GM19099 (cell line): ENCODE measurements around the gene LETMD1.
A peak's percentile ranks its signal among the peaks of the same experiment; 100 is the strongest.

ENCODE experiments used
- POLR2A ChIP-seq: IDR thresholded peaks from 3 replicates; pipeline ENCODE4 v1.6.1; 2011; ENCODE audit warnings: low read depth; ENCODE audit not compliant: insufficient read length; ENCODE audit errors: extremely low read depth

The LETMD1 gene

DNA sequence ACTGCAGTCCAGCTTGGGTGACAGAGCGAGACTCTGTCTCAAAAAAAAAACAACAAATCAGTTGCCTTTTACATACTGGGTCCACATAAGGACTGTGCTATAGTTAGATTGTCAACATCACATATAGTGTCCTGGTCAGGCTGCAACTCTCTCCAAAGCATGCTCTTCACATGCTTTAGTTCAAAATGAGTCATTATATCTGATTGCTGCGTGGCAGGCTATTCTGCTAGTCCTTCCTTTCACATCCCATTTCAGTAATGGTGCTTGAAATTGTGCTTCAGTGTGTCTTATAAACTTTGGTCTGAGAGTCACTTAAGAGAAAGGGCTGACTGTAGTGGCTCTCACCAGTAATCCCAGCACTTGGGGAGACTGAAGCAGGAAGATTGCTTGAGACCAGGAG, 6.9 kb downstream of the LETMD1 start:
- TF ChIP-seq POLR2A, result no peak

DNA sequence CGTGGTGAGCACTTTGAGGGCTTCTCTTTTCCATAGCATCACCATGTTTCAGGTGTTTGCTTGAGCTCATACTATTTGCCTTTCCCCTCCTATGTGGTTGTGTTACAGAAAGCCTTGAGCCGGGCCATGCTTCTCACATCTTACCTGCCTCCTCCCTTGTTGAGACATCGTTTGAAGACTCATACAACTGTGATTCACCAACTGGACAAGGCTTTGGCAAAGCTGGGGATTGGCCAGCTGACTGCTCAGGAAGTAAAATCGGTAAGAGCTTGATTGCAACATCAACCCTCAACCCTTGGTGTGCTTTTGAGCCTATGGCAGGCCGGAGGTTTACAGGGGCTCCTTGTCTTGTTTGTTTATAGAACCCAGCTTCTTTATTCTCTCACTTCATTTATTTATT, 8.1 kb downstream of the LETMD1 start:
- TF ChIP-seq POLR2A, result no peak

DNA sequence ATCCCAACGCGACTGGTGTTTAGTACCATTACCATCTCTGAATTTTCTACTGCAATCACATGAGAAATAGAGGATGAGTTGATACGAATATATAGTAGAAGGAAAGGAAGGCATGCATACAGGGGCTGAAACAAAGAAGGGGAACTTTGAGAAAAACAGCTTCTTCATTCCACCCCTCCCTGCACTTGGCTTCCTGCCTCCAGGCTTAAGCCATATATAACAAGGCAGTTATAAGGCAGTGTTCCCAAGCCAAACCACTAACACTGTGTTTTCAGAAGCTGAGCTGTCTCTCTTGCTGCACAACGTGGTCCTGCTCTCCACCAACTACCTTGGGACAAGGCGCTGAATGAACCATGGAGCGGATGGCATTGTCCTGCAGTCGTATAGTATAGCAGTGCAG, 11.0 kb downstream of the LETMD1 start:
- TF ChIP-seq POLR2A, result no peak

DNA sequence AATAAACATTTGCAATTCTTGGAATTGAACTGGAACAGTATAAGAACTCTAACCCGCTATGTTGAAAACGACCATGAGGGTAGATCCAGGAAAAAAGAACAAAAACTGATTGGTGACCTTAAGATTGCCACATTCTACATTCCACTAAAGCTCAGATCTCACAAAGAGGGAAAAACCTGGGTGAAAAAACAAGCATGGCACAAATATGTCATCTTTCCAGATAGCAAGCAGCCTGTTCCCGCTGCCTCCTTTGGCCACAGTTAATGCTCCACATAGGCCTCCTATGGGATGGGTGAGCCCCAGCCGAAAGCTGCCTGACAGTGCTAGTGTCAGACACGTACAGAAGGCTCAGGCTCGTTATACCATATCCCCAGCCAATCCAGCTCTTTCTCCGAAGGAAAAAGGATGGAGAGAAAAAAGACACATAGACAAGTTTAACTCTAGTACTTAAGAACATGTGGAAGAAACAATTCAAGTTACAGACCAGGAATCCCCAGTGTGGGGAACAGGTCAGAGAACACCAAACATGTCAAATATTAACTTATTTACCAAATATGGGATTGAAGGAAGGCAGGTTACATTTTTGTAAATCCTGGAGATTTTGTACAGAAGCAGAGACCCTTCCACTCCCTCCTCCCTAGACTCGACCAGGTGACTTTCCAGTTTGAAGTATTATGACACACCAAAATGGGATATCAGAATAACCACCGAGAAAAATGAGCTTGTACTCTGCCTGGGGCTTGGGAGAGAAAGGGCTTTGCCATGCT, 14.7 kb downstream of the LETMD1 start:
- peak; percentile 12 for TF ChIP-seq POLR2A

DNA sequence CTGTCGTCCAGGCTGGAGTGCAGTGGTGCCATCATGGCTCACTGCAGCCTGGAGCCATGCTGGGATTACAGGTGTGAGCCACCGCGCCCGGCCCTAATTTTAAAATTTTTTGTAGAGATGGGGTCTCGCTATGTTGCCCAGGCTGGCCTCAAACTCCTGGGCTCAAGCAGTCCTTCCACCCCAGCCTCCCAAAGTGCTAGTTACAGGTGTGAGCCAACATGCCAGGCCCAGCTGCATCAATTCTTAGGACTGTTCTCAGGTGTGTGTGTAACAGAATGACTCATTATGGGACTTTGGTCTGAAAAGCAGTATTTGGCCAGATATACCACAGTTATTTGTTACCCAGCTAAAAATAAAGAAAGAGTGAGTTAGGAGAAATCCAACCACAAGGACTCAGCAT, 17.4 kb downstream of the LETMD1 start:
- no peak for TF ChIP-seq POLR2A

DNA sequence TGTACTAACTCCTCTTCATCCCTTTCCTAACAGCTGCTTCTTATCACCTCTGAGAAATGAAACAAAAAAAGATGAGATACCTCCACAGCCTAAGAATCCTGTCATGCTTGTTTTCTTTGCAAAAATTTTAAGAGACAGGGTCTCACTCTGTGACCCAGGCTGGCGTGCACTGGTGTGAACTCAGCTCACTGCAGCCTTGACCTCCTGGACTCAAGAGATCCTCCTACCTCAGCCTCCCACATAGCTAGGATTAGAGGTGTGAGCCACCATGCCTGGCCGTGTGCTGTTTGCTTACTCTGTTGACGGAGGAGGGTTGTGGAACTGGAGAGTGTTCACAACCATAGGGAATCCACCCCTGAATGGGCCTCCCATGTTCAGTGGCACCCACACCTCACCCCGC, 19.1 kb downstream of the LETMD1 start:
- TF ChIP-seq POLR2A, result no peak

DNA sequence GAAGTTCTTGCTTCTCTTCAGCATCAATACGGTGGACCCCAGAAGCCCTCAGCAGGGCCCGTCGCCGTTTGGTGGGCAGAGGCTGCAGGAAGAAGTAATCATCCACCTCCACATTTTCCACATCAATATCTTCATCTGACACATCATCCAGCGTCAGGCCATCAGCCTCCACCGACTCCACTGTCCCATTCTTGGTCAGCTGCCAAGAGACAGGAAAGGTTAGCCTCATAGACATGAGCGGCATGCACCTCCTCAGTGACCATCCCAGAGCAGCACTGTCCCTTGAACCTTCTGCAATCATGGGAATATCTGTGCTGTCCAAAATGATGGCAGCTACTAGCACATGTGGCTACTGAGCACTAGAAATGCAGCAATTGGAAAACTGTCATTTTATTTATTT, 19.6 kb downstream of the LETMD1 start:
- TF ChIP-seq POLR2A, result no peak

DNA sequence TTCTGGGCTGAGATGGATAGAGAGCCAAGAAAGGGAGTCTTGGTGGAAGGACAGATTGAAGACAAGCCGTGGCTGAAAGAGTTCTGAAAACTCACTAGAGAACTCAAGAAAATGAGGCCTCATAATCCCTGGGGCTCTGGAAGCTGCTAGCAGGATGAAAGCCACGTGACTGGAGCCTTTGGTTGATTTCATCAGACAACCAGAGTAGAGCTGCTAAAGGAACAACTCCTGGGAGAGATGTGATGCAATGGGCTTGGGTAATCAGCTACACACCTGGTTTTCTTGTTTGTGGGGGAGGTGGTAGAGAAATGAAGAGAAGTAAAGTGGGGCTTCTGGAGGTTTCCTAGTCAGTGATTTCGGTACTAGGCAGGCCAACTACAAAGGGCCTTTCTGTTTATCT, 21.9 kb downstream of the LETMD1 start:
- TF ChIP-seq POLR2A, result no peak

DNA sequence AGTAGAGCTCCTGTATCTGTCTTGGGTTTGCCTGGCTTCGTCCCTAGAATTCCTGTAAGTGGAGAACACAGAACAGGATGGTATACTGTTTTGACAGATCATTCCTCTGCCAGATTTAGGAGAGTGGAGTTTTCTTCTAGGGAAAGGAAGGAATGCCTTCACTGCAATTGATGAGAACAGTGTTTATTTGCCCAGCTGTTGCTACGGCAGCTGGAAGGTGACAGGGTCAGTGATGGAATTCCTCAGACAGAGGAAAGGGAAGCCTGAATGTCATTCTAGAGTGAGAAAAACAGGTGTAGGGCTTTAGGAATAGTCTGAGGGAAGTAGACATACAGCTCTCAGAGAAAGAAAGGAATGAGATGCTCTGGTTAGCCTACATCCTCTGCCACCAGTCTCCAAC, 23.5 kb downstream of the LETMD1 start:
- TF ChIP-seq POLR2A, result no peak

DNA sequence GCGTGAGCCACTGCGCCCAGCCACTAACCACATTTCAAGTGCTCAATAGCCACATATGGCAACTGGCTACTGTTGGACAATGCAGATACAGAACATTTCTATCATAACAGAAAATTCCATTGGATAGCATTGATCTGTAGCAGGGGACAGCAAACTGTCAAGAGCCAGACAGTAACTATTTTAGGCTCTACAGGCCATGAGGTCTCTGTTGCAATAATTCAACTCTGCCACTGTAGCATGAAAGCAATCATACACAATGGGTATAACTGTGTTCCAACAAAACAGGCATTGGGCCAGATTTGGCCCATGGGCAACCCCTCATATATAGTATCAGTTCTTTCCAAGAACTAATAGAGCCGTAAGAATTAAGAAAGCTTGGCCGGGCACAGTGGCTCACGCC, 27.3 kb downstream of the LETMD1 start:
- TF ChIP-seq POLR2A, result no peak

DNA sequence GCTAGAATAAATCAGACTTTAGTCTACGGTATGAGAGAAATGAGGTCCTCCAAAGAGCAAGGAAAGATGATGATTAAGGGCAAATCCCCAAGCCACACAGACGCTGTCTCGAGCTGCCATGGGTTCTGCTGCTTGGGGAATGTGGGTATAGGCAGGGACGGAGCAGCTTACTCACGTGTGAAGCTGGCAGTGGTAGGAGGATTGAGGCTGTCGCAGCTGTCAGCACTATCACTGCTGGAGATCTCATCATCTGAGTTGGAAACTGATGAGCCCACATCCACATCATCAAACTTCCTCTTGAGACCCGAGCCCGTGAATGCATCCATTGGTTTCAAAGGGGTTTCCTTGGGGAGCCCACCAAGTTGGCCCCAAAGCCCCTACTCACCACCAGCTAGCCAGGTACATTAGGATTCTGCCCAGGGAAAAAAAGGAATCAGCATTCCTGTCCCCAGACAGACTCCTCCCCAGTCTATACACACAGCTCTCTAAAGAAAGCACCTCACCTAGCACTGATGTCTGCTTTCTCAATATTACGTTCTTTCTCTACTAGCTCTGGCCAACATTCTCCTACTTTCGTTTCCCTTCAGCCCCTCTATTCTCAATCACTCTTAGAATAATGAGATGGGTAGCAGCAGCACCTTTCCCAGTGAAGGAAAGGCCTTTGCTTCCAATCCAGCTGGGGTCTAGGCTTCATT, 28.3 kb downstream of the LETMD1 start:
- no peak for TF ChIP-seq POLR2A

DNA sequence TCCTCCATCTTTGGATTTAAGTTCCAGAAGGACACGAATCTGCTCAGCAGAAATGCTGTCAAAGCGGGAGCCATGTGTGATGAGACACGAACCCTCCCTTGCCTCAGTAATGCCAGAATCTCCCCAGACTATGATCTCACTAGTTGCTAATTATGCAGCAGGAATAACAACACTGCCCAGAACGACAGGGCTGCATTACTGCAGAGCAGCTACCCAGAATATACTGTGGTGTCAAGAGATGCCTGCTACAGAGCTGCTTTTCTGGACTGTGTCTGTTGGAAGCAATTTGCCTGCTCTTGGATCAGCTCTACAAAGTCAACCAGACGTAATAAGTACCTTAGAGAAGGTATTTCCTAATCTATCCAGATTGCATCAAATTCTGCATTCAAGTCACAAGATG, 29.8 kb downstream of the LETMD1 start:
- TF ChIP-seq POLR2A, result no peak

DNA sequence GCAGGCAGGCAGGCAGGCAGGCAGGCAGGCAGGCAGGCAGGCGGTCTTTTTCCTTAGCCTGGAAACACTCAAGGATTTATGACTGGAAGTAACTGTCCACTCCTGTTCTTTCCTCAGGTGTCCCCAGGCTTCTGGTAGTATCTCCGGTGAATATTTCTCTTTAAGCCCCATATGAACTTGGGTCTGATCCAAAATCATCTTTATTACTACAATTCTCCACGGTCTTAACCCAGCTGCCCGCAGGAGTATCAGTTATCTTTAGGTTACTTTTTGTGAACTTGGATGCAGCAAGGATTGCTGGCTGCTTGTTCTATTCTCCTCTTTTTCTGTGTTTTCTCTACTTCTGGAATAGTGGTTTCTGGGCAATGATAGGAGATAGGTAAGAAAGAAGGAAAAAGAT, 32.0 kb downstream of the LETMD1 start:
- TF ChIP-seq POLR2A, result no peak

DNA sequence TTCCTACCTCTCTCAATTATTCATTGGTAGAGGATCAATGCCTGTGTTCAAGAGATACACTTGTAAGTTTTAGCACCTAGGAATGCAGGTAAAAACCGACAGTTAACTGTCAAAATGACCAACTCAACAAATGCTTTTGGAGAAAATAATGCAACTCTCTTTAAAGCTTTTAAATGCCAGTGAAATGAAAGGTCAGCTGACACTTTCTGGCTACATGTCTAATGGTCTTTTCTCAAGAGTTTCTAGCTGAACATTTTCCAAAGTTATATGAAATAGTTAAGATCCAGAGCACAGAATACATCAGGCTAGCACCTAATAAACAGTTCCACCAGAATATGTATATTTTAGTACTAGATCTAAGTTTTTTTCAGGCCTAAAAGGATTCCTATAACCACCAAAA, 33.3 kb downstream of the LETMD1 start:
- no peak for TF ChIP-seq POLR2A

DNA sequence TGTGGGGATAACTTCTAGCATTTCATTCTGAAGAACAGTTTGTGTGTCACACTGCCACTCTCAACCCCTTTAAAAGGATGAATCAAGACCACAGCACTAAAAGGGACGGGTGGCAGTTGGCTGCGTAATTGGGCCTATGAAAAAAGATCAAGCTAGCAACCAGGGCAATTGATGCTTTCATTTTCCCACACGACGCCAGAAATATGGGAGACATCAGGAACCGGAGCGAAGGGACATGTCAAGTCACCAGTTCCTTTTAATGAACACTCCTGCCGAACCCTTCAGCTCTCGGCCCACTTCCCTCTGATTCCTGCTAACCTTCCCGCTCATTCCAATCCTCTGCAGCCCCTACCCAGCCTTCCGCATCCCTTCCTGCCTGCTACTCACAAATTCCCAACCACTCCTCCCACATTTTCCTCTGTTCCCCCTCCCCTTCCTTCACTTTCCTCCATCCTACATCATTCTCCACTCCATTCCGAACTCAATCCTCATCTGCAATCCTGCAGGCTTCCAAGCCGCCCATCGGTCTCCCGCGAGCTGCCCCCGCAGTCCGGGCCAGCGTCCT, 34.5 kb downstream of the LETMD1 start:
- TF ChIP-seq POLR2A, result no peak
